Glutamatergic neuron (in vitro differentiated cells): ENCODE measurements around the gene LCN2. TPM values are rescaled to one million over a fixed set of nuclear protein-coding genes. Genes with fewer than 3 reads are reported as not detected.
A peak's percentile ranks its signal among the peaks of the same experiment; 100 is the strongest.

ENCODE experiments used
- DNase-seq: peaks from one replicate; pipeline ENCODE4 v3.0.0; 2022
- H3K27ac Mint-ChIP-seq: one replicate; pipeline ENCODE4 v1.8.0; 2020; ENCODE audit warnings: mild to moderate bottlenecking, mixed read lengths, inconsistent platforms; ENCODE audit not compliant: unreplicated experiment
- H3K27me3 Mint-ChIP-seq: one replicate; pipeline ENCODE4 v1.8.0; 2020; ENCODE audit warnings: mild to moderate bottlenecking, moderate library complexity, mixed read lengths, inconsistent platforms; ENCODE audit not compliant: unreplicated experiment
- H3K36me3 Mint-ChIP-seq: one replicate; pipeline ENCODE4 v1.8.0; 2020; ENCODE audit warnings: mild to moderate bottlenecking, mixed read lengths, inconsistent platforms; ENCODE audit not compliant: unreplicated experiment
- H3K4me1 Mint-ChIP-seq: one replicate; pipeline ENCODE4 v1.8.0; 2020; ENCODE audit warnings: mild to moderate bottlenecking, low read depth, mixed read lengths, inconsistent platforms; ENCODE audit not compliant: unreplicated experiment
- H3K4me3 Mint-ChIP-seq: one replicate; pipeline ENCODE4 v1.8.0; 2020; ENCODE audit warnings: mild to moderate bottlenecking, mixed read lengths, inconsistent platforms; ENCODE audit not compliant: unreplicated experiment
- H3K9me3 Mint-ChIP-seq: one replicate; pipeline ENCODE4 v1.8.0; 2020; ENCODE audit warnings: mild to moderate bottlenecking, moderate library complexity, mixed read lengths, inconsistent platforms; ENCODE audit not compliant: unreplicated experiment
- total RNA-seq: library from RNA; stranded (reverse); fragmentation: NEBNext Ultra II Directional; extraction: Animal tissue kit (Norgen Biotek cat#: 25700); gene quantifications from one replicate; pipeline ENCODE4 v1.2.1, GENCODE V29; 2021; ENCODE audit not compliant: unreplicated experiment
- TF ChIP-seq, protein P1 (sequence below): fragments of 200-600 bp; sonication (generic); IDR thresholded peaks from one replicate; pipeline ENCODE4 v1.5.0; 2021; ENCODE audit not compliant: partially characterized antibody, unreplicated experiment

Gene LCN2
- total RNA-seq, 1 donor from 2014 or later = not detected

DNA sequence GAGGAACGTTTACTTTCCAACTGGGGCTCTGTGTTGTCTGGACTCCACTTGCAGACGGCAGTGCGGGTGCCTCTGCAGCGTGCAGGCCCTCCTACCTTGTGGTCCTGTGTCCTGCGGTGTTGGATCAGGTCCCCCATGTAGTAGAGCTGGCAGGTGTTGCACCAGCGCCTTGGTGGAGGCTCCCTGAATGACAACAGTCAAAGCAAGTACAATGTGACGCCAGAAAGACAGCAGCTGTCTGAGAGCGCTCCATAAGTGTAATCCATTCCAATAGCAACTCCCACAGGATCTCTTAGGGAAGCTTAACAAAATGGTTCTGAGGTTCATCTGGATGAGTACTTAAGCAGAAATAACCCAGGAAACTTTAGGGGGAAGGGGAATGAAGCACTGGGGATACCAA is 20.7 kb downstream of the LCN2 start:
- peak; percentile 46 for DNase-seq
- TF ChIP-seq, protein P1, sequence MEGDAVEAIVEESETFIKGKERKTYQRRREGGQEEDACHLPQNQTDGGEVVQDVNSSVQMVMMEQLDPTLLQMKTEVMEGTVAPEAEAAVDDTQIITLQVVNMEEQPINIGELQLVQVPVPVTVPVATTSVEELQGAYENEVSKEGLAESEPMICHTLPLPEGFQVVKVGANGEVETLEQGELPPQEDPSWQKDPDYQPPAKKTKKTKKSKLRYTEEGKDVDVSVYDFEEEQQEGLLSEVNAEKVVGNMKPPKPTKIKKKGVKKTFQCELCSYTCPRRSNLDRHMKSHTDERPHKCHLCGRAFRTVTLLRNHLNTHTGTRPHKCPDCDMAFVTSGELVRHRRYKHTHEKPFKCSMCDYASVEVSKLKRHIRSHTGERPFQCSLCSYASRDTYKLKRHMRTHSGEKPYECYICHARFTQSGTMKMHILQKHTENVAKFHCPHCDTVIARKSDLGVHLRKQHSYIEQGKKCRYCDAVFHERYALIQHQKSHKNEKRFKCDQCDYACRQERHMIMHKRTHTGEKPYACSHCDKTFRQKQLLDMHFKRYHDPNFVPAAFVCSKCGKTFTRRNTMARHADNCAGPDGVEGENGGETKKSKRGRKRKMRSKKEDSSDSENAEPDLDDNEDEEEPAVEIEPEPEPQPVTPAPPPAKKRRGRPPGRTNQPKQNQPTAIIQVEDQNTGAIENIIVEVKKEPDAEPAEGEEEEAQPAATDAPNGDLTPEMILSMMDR = no peak
- peaks cover 5% of the 10 kb centered on the region for H3K36me3 Mint-ChIP-seq
- no peaks in the 10 kb centered on the region for H3K27me3 Mint-ChIP-seq
- H3K9me3 Mint-ChIP-seq = peaks cover 6% of the 10 kb centered on the region
- H3K4me1 Mint-ChIP-seq = peaks cover 20% of the 10 kb centered on the region
- peak overlapping the region; percentile 98 for H3K27ac Mint-ChIP-seq
- H3K4me3 Mint-ChIP-seq = peak overlapping the region; percentile 79

DNA sequence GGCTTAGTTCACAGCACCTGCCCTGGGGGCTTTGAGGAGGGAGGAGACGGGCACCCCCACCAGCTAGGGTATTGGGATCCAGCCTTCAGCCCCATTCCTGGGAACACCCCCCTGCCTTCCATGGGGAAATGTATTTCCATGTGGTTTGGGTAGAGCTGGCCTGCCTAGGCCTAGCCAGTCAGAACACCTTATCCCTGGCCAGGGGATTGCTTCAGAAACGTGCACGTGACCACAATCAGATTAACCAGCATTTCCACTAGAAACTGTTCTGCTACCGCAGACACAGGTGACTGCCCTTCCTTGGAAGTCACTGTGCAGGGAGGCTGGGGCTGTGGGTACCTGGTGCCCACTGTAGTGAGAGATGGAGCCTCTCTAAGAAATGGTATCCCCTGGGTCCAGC is 24.8 kb downstream of the LCN2 start:
- H3K9me3 Mint-ChIP-seq = peaks cover 3% of the 10 kb centered on the region
- H3K27ac Mint-ChIP-seq = no peak overlapping the region
- TF ChIP-seq, protein P1 = no peak
- H3K4me1 Mint-ChIP-seq = peaks cover 14% of the 10 kb centered on the region
- H3K27me3 Mint-ChIP-seq = no peaks in the 10 kb centered on the region
- H3K36me3 Mint-ChIP-seq = no peaks in the 10 kb centered on the region
- no peak overlapping the region for H3K4me3 Mint-ChIP-seq
- DNase-seq = no peak

DNA sequence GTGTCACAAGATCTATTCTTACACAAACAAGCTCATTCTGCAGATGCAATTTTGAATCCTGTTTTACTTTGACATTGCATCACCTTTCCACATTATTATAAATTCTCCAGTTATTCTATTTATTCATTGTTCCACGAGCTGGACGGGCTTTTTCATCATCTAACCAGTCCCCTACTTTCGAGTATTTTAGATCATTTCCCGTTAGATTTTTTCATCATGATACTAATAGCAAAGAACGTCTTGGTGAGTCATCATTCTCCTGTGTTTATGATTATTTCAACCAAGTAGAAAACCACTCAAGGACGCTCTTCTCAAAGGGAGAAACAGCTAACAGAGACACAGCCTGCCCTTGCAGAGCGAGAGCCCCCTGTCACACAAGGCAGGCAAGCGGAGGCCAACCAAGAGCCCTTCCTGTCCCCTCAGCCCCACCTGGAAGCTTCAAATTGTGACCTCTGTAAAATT is 25.9 kb downstream of the LCN2 start:
- Mint-ChIP-seq H3K27ac (no peak overlapping the region), H3K36me3 (no peaks in the 10 kb centered on the region), H3K27me3 (no peaks in the 10 kb centered on the region), H3K4me1 (peaks cover 4% of the 10 kb centered on the region), H3K9me3 (peaks cover 5% of the 10 kb centered on the region), H3K4me3 (no peak overlapping the region)
- TF ChIP-seq, protein P1 = no peak
- DNase-seq = no peak

DNA sequence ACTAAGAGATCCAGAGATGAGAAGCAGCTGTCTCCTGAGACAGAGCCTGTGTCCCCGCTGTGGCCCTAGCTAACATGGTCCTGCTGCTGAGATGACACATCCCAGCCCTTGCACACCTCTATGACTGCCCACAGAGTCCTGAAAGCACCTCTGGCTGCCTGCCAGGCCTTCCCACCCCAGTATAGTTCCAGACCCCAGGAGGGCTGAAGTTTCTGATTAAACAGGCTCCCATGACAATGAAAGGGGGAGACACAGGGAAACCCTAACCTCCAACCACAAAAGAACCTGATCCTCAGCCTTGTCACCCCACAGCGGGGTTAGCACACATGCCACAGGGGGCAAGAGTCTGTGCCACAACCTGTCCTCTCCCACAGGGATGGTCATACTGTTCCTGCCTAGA is 26.5 kb downstream of the LCN2 start:
- peaks cover 4% of the 10 kb centered on the region for H3K9me3 Mint-ChIP-seq
- H3K4me3 Mint-ChIP-seq = no peak overlapping the region
- H3K27me3 Mint-ChIP-seq = no peaks in the 10 kb centered on the region
- H3K27ac Mint-ChIP-seq = no peak overlapping the region
- no peak for DNase-seq
- H3K4me1 Mint-ChIP-seq = no peaks in the 10 kb centered on the region
- TF ChIP-seq, protein P1 = no peak
- no peaks in the 10 kb centered on the region for H3K36me3 Mint-ChIP-seq

DNA sequence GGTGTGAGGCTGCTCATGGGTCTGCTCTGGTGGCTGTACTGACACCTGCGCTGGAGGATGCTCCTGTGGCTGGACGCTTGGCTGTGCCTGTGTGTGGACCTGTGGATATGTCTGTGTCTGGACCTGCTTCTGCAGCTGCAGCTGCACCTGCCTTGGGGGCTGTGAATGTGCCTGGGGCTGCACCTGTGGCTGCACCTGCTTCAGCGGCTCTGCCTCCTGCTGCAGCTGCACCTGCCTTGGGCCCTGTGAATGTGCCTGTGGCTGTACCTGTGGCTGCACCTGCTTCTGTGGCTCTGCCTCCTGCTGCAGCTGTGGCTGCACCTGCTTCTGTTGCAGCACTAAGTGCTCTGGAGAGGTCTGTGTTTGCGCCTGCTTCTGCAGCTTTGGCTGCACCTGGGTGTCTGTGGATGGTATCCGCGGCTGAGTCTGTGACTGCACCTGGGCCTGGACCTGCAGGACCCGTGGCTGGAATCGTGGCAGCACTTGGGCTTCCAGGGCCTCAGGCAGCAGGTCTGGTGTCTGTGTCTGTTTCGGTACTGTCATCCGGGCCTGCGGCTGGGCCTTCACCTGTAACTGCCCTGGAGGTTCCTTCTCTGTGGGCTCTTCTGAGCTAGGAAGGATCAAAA is 29.7 kb downstream of the LCN2 start:
- H3K36me3 Mint-ChIP-seq = no peaks in the 10 kb centered on the region
- peaks cover 3% of the 10 kb centered on the region for H3K9me3 Mint-ChIP-seq
- H3K27ac Mint-ChIP-seq = no peak overlapping the region
- peaks cover 3% of the 10 kb centered on the region for H3K4me1 Mint-ChIP-seq
- no peak overlapping the region for H3K4me3 Mint-ChIP-seq
- no peak for DNase-seq
- no peaks in the 10 kb centered on the region for H3K27me3 Mint-ChIP-seq
- TF ChIP-seq, protein P1 = no peak
